HG03571 (cell line): Measurements from ENCODE around the gene HNF1B.

Experiments used
- ATAC-seq: cut with Tn5 transposase; IDR thresholded peaks from one replicate; pipeline ENCODE4 v1.9.1; 2021; ENCODE audit not compliant: unreplicated experiment

HNF1B gene

GRCh38 chr17:37761961-37762360 lies 17.1 kb upstream of the HNF1B start:
- ATAC-seq = no peak

GRCh38 chr17:37761059-37761458 lies 16.2 kb upstream of the HNF1B start:
- ATAC-seq = peak; percentile 62

GRCh38 chr17:37759014-37759637 lies 14.3 kb upstream of the HNF1B start:
- no peak for ATAC-seq

- ATAC-seq = no peak
Measured at GRCh38 chr17:37756051-37756450, 11.2 kb upstream of the HNF1B start.

GRCh38 chr17:37755455-37755854 lies 10.6 kb upstream of the HNF1B start:
- no peak for ATAC-seq

- no peak for ATAC-seq
Measured at GRCh38 chr17:37754363-37754762, 9.5 kb upstream of the HNF1B start.

GRCh38 chr17:37752482-37752881 lies 7.6 kb upstream of the HNF1B start:
- ATAC-seq = no peak

- ATAC-seq = peak; percentile 58
Measured at GRCh38 chr17:37750768-37751475, 6.1 kb upstream of the HNF1B start.

GRCh38 chr17:37750292-37750691 lies 5.4 kb upstream of the HNF1B start:
- no peak for ATAC-seq

GRCh38 chr17:37747222-37747621 lies 2.4 kb upstream of the HNF1B start:
- no peak for ATAC-seq

GRCh38 chr17:37746617-37747016 lies 1.8 kb upstream of the HNF1B start:
- ATAC-seq = no peak

- ATAC-seq = no peak
Measured at GRCh38 chr17:37745801-37746426, 1.1 kb upstream of the HNF1B start.

GRCh38 chr17:37744633-37744927 lies 279 bp downstream of the HNF1B start:
- ATAC-seq = no peak

- no peak for ATAC-seq
Measured at GRCh38 chr17:37743875-37744632, 805 bp downstream of the HNF1B start.

- ATAC-seq = no peak
Measured at GRCh38 chr17:37743612-37743874, 1.3 kb downstream of the HNF1B start.

- no peak for ATAC-seq
Measured at GRCh38 chr17:37742762-37743611, 1.9 kb downstream of the HNF1B start.

- ATAC-seq = no peak
Measured at GRCh38 chr17:37742116-37742761, 2.6 kb downstream of the HNF1B start.

GRCh38 chr17:37741341-37742115 lies 3.3 kb downstream of the HNF1B start:
- no peak for ATAC-seq

GRCh38 chr17:37740915-37741314 lies 3.9 kb downstream of the HNF1B start:
- no peak for ATAC-seq

- ATAC-seq = no peak
Measured at GRCh38 chr17:37737971-37738370, 6.9 kb downstream of the HNF1B start.
